Thyroid gland (tissue), 4 donors: ENCODE measurements around the gene WDR93.

Experiments
- CTCF ChIP-seq, 6 experiments: fragments of 200-600 bp in 3 of 6; fragments of 450-650 bp in 3 of 6; sonication (generic) in 3 of 6; IDR thresholded peaks; one replicate each; pipeline ENCODE4 v1.5.1; 2016 to 2019; ENCODE audit warnings: antibody characterized with exemption in 6 of 6, mild to moderate bottlenecking in 2 of 6, inconsistent platforms in 1 of 6, moderate library complexity in 1 of 6
- POLR2A ChIP-seq, 2 donors: fragments of 450-650 bp; IDR thresholded peaks; one replicate each; pipeline ENCODE4 v1.6.1; 2017; ENCODE audit warnings: antibody characterized with exemption in 2 of 2, mild to moderate bottlenecking in 2 of 2, moderate library complexity in 1 of 2

GRCh38 chr15:89785064-89785773 is 94.6 kb downstream of the WDR93 start:
- TF ChIP-seq POLR2A (IDR thresholded peaks at IDR 0.05): no peak
- TF ChIP-seq CTCF (IDR thresholded peaks at IDR 0.05): no peak
